ENCODE data around the gene DPAGT1. TPM values are rescaled to one million over a fixed set of nuclear protein-coding genes. Genes with fewer than 3 reads are reported as not detected.

The DPAGT1 gene
- total RNA-seq, 1 donor from 2014 or later = 84.4 TPM

DNA sequence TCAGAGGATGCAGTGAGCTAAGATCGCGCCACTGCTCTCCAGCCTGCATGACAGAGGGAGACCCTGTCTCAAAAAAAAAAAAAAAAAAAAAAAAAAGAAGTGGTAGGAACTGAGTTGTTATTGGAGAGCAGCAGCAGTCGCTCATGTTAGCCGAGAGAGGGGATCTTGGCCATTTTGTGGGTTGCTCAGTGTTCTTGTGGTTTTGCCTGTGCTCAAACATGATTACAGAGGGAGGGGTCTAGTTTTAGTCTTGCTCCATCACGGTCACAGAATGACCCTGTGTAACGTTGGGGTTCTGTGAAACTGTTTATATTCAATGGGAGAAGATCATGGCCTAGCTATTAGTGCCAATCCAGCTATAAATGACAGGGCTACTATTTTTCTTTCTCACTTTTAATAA is 1.9 kb downstream of the DPAGT1 start:
- intact Hi-C loops (cut with micrococcal nuclease) = loop anchor here (5.0 kb wide), 2 partner anchors 223 to 307 kb away; partner anchors contain the start of gene DDX6
- no peak overlapping the region for H3K27ac Mint-ChIP-seq
- DNase-seq (ENCODE audit: low spot score) = no peak
- H3K4me3 Mint-ChIP-seq = peak overlapping the region; percentile 91
- peaks cover 38% of the 10 kb centered on the region for H3K36me3 Mint-ChIP-seq (ENCODE audit: low read depth)
- peaks cover 4% of the 10 kb centered on the region for H3K27me3 Mint-ChIP-seq (ENCODE audit: insufficient read depth)
- peaks cover 46% of the 10 kb centered on the region for H3K4me1 Mint-ChIP-seq (ENCODE audit: low read depth)
- no peaks in the 10 kb centered on the region for H3K9me3 Mint-ChIP-seq

DNA sequence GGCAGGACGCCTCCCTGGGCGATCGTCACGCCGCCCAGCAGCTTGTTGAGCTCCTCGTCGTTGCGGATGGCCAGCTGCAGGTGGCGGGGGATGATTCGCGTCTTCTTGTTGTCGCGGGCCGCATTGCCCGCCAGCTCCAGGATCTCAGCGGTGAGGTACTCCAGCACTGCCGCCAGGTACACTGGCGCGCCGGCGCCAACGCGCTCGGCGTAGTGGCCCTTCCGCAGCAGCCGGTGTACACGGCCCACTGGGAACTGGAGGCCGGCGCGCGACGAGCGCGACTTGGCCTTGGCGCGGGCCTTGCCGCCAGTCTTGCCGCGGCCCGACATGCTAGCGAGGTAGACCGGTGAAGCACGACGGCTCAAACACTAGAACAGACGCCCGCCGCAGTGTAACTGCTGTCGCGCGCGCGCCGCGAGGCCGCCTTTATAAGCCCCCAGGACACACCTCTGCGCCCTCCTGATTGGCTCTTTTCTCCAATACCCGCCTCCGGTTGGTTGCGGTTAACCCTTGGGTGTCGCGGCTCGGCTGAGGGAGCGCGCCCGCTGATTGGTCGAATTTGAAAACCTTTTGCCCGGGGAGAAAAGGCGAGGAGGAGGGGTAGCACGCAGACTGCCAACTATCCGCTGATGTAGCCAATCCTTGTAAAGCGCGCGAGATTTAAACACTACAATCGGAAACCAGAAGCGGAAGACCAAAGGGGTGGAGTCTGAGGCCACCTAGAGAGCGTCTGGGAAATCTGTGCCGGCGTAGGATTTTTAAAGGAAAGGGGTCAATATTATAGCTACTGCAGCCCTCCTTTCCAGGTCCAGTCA is 6.4 kb downstream of the DPAGT1 start:
- intact Hi-C loops (cut with micrococcal nuclease) = loop anchor here (1.0 to 5.0 kb wide), 13 partner anchors 10 to 239 kb away; partner anchors contain the start of genes BCL9L, C2CD2L, CENATAC and HINFP
- peaks cover 63% of the 10 kb centered on the region for H3K36me3 Mint-ChIP-seq (ENCODE audit: low read depth)

DNA sequence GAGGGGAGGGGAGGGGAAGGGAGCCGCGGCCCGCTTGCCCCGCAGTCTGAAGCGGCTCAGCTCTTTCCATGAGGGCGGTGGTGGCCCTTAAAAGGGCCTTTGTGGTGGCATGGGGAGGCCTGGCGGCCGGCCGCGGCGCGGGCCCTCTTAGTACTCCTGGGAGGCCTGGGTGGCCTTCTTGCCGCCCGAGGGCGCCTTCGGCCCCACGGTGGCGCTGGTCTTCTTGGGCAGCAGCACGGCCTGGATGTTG is 6.9 kb downstream of the DPAGT1 start:
- Mint-ChIP-seq H3K27ac (peak overlapping the region; percentile 91), H3K9me3 (no peaks in the 10 kb centered on the region), H3K4me3 (peak overlapping the region; percentile 95), H3K27me3 (ENCODE audit: insufficient read depth) (peaks cover 4% of the 10 kb centered on the region), H3K4me1 (ENCODE audit: low read depth) (peaks cover 54% of the 10 kb centered on the region), H3K36me3 (ENCODE audit: low read depth) (peaks cover 62% of the 10 kb centered on the region)
- peak; percentile 60 for DNase-seq (ENCODE audit: low spot score)
- intact Hi-C loops (cut with micrococcal nuclease) = loop anchor here (1.0 to 5.0 kb wide), 14 partner anchors 8 to 240 kb away; partner anchors contain the start of genes BCL9L, C2CD2L, CENATAC and HINFP

More for the DNA sequence above, 6.4 kb downstream of the DPAGT1 start:
- Mint-ChIP-seq H3K4me1 (ENCODE audit: low read depth) (peaks cover 59% of the 10 kb centered on the region), H3K27ac (peak overlapping the region; percentile 91), H3K9me3 (no peaks in the 10 kb centered on the region), H3K27me3 (ENCODE audit: insufficient read depth) (peaks cover 4% of the 10 kb centered on the region), H3K4me3 (peak overlapping the region; percentile 95)
- peak; percentile 100 for DNase-seq (ENCODE audit: low spot score)

DNA sequence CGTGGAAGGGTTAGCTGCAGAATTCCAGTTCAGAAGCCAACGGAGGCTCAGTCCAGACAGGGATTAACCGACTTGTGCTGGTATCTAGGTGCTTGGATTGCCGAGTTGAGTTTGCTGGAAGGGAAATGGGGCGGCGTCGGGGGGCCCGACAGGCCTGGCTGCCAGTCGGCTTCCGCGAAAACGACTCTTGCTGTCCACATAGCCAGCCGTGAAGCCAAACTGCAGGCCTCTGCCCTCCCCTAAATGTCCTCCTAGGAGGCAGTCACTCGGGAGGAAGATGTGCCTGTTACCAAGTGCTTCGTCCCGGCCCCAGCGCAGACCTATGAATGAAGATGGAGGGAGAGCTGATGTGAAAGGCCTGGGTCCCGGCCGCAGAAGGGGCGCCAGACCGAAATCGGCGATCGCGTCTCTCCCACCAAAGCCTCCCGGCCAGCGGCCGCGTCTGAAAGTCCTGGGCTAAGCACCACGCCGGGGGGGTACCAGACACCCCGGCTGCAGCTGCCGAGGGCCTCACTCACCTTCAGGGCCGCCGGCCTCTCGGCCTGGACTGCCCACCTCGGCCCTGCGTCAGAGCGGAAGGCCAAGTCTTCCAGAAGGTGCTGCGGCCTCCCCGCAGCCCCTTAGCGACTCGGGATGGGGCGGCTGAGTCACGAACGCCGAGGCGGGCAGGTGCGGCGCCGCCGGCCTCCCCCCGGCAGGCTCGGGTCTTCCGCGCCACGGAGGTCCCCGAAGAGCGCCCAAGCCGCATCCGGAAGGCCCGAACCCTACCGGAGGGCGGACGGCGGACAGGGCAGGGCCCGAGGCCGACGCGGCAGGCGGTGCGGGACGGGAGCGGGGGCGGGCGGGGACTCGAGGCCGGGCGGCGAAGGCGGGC is 7.5 kb downstream of the DPAGT1 start:
- no peak for DNase-seq (ENCODE audit: low spot score)
- H3K4me3 Mint-ChIP-seq = peak overlapping the region; percentile 95

DNA sequence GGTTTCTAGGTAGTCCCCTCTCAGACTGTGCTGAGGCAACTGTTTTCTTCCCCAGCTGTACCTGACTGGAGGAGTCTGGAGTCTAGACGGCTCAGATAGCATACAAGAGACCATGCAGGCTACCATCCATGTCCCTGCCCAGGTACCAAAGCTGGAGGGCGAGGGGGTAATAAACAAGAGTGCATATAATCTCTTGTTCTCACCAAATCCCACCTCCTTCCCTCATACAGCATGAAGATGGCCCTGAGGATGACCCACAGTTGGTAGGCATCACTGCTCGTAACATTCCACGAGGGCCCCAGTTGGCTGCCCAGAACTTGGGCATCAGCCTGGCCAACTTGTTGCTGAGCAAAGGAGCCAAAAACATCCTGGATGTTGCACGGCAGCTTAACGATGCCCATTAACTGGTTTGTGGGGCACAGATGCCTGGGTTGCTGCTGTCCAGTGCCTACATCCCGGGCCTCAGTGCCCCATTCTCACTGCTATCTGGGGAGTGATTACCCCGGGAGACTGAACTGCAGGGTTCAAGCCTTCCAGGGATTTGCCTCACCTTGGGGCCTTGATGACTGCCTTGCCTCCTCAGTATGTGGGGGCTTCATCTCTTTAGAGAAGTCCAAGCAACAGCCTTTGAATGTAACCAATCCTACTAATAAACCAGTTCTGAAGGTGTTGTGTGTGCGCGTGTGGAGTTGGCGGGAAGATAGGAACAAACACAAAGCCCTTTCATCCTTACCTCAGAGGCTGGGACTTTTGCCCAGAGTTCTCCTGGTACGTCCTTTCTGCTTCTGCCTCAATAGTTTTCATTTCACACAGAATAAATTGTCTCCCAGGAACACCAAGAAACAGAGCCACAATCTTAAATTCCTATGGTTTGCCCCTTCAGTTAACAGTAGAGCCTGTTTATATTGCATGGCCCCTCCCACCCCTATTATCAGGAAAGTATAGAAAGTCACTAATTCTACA is 8.5 kb downstream of the DPAGT1 start:
- no peak for DNase-seq (ENCODE audit: low spot score)
- Mint-ChIP-seq H3K4me1 (ENCODE audit: low read depth) (peaks cover 58% of the 10 kb centered on the region), H3K27ac (peak overlapping the region; percentile 84), H3K27me3 (ENCODE audit: insufficient read depth) (peaks cover 4% of the 10 kb centered on the region), H3K36me3 (ENCODE audit: low read depth) (peaks cover 52% of the 10 kb centered on the region), H3K4me3 (peak overlapping the region; percentile 92), H3K9me3 (no peaks in the 10 kb centered on the region)
- intact Hi-C loops (cut with micrococcal nuclease) = no loop called here

More for the DNA sequence above, 7.5 kb downstream of the DPAGT1 start:
- Mint-ChIP-seq H3K27me3 (ENCODE audit: insufficient read depth) (peaks cover 4% of the 10 kb centered on the region), H3K27ac (peak overlapping the region; percentile 91), H3K9me3 (no peaks in the 10 kb centered on the region), H3K4me1 (ENCODE audit: low read depth) (peaks cover 55% of the 10 kb centered on the region), H3K36me3 (ENCODE audit: low read depth) (peaks cover 61% of the 10 kb centered on the region)
- intact Hi-C loops (cut with micrococcal nuclease) = loop anchor here (1.0 to 2.0 kb wide), 6 partner anchors 8 to 169 kb away; partner anchors contain the start of genes BCL9L, CENATAC, NLRX1 and SLC37A4

DNA sequence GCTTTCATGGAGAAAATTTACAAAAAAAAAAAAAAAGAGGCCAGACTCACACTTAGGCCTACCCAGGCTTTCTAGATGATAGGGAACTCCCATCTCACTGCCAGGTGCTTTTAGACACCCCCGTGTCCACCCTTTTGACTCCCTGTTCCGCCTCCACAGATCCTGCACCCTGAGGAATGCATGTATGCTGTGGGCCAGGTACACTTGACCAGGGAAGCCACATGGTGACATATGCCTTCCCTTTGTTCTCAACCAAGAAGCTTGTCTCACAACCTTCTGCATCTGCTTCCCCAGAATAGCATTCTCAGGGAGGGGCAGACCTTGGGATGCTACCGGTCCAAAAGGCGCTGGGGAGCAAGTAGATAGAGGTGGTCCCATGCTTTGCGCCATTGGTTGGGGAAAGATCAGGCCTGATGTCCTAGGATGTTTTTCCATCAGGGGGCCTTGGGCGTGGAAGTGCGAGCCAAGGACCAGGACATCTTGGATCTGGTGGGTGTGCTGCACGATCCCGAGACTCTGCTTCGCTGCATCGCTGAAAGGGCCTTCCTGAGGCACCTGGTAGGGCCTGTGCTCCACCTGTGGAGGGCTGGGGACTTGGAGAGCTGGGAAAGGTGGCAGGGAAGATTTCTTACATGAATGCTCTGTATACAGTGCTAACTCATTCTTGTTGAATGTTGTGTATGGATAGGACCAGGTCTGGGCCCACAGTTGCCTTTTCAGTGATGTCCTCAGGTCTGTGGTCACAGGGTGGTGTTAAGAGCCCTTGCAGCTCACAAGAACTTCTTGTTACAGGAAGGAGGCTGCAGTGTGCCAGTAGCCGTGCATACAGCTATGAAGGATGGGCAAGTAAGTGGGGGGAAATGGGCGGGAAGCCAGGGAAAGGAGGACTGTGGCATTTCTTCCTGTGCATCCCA is 9.4 kb downstream of the DPAGT1 start:
- peaks cover 44% of the 10 kb centered on the region for H3K36me3 Mint-ChIP-seq (ENCODE audit: low read depth)
- peaks cover 4% of the 10 kb centered on the region for H3K27me3 Mint-ChIP-seq (ENCODE audit: insufficient read depth)
- H3K4me3 Mint-ChIP-seq = peak overlapping the region; percentile 92
- peaks cover 67% of the 10 kb centered on the region for H3K4me1 Mint-ChIP-seq (ENCODE audit: low read depth)
- intact Hi-C loops (cut with micrococcal nuclease) = no loop called here
- H3K9me3 Mint-ChIP-seq = no peaks in the 10 kb centered on the region
- peak overlapping the region; percentile 11 for H3K27ac Mint-ChIP-seq
- DNase-seq (ENCODE audit: low spot score) = no peak

DNA sequence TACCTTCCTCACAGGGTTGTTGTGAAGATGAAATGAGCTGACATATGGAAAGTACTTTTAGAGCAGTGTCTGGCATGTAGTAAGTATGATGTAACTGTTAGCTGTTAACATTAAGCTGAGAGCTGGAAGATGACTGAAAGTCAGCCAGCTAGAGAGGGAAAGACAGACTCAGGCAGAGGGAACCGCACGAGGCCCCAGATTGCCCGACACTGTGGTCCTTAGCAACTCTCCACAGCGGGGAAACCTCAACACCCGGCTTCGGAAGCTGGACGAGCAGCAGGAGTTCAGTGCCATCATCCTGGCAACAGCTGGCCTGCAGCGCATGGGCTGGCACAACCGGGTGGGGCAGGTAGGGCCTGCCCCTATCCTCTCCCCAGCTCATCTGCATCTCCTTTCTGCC is 10.5 kb downstream of the DPAGT1 start:
- H3K4me1 Mint-ChIP-seq (ENCODE audit: low read depth) = peaks cover 66% of the 10 kb centered on the region
- H3K27me3 Mint-ChIP-seq (ENCODE audit: insufficient read depth) = peaks cover 4% of the 10 kb centered on the region
- peak overlapping the region; percentile 9 for H3K27ac Mint-ChIP-seq
- no peaks in the 10 kb centered on the region for H3K9me3 Mint-ChIP-seq
- intact Hi-C loops (cut with micrococcal nuclease) = no loop called here
- DNase-seq (ENCODE audit: low spot score) = no peak
- H3K36me3 Mint-ChIP-seq (ENCODE audit: low read depth) = peaks cover 37% of the 10 kb centered on the region
- H3K4me3 Mint-ChIP-seq = no peak overlapping the region

DNA sequence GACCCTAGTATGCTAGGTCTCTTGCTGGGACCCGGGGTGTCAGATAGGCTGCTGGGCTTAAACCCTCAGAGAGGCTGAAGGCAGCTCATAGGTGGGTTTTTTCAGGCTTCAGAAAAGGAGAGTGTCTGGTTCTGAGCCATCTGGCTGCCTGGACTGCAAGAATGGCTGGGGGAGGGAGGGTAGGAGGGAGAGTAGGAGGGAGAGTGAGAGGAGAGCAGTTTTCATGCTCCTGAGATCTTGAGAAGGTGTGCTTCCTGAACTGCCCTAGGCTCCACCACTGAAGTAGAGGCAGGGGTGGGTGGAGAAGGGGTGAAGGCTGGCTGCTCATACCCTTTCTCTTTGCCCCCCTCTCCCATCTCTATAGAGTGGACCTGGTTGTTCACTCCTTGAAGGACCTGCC is 12.3 kb downstream of the DPAGT1 start:
- intact Hi-C loops (cut with micrococcal nuclease) = no loop called here
- Mint-ChIP-seq H3K4me3 (no peak overlapping the region), H3K27me3 (ENCODE audit: insufficient read depth) (no peaks in the 10 kb centered on the region), H3K4me1 (ENCODE audit: low read depth) (peaks cover 70% of the 10 kb centered on the region), H3K27ac (no peak overlapping the region), H3K36me3 (ENCODE audit: low read depth) (peaks cover 30% of the 10 kb centered on the region), H3K9me3 (no peaks in the 10 kb centered on the region)
- no peak for DNase-seq (ENCODE audit: low spot score)

DNA sequence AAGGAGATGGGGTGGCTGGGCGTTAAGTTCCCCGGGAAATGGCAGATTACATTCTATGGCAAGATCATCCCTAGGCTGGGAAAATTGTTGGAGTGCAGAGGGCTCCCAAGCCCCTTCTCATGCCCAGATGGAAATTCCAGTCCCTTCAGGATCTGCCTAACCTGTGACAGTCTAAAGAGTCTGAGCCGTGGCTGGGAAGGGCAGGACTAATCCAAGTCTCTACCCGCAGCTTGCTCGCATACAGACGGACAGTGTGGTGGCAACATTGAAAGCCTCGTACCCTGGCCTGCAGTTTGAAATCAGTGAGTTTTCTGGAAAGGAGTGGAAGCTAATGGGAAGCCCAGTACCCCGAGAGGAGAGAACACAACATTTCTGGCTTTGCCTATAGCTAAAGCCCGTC is 13.2 kb downstream of the DPAGT1 start:
- Mint-ChIP-seq H3K27ac (no peak overlapping the region), H3K9me3 (no peaks in the 10 kb centered on the region), H3K27me3 (ENCODE audit: insufficient read depth) (no peaks in the 10 kb centered on the region), H3K4me1 (ENCODE audit: low read depth) (peaks cover 64% of the 10 kb centered on the region), H3K4me3 (no peak overlapping the region), H3K36me3 (ENCODE audit: low read depth) (peaks cover 24% of the 10 kb centered on the region)
- no peak for DNase-seq (ENCODE audit: low spot score)
- intact Hi-C loops (cut with micrococcal nuclease) = no loop called here

DNA sequence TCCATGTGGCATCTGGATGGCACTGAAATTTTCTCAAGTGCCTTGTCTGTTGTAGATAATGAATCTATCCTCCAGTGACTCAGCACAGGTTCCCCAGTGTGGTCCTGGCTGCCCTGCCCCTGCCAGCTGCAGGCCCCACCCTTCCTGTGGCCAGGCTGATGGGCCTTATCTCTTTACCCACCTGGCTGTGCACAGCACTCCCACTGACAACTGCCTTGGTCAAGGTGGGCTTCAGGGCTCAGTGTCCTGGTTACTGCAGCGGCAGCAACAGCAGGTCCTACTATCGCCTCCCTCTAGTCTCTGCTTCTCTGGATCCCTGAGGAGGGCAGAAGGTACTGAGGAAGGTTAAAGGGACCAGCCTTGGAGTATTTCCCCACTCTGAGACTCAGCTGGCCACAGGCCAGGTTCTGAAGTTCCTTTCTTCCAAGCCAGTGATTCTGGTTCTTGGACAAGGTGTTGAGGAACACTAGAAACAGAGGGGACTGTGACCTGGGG is 13.9 kb downstream of the DPAGT1 start:
- Mint-ChIP-seq H3K4me3 (peak overlapping the region; percentile 73), H3K27ac (no peak overlapping the region), H3K27me3 (ENCODE audit: insufficient read depth) (no peaks in the 10 kb centered on the region), H3K36me3 (ENCODE audit: low read depth) (peaks cover 19% of the 10 kb centered on the region), H3K4me1 (ENCODE audit: low read depth) (peaks cover 59% of the 10 kb centered on the region), H3K9me3 (no peaks in the 10 kb centered on the region)
- intact Hi-C loops (cut with micrococcal nuclease) = no loop called here
- DNase-seq (ENCODE audit: low spot score) = no peak

DNA sequence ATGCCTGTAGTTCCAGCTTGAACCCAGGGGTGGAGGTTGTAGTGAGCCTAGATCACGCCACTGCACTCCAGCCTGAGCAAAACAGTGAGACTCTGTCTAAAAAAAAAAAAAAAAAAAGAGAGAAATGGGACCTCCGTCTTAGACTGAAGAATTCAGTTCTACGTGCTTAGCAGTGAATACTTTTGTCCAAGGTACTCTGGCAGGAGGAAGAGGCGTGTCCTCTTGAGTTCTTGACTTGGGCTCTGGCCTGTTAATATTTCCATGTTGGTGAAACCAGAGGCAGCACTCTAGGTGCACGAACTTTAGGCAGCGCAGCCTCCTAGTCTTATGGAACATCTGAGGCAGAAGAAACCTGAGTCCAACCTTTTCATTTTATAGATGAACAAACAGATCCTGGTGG is 14.5 kb downstream of the DPAGT1 start:
- DNase-seq (ENCODE audit: low spot score) = no peak
- H3K4me3 Mint-ChIP-seq = peak overlapping the region; percentile 73
- no peak overlapping the region for H3K27ac Mint-ChIP-seq
- H3K4me1 Mint-ChIP-seq (ENCODE audit: low read depth) = peaks cover 53% of the 10 kb centered on the region
- peaks cover 14% of the 10 kb centered on the region for H3K36me3 Mint-ChIP-seq (ENCODE audit: low read depth)
- intact Hi-C loops (cut with micrococcal nuclease) = no loop called here
- no peaks in the 10 kb centered on the region for H3K27me3 Mint-ChIP-seq (ENCODE audit: insufficient read depth)
- no peaks in the 10 kb centered on the region for H3K9me3 Mint-ChIP-seq

All from activated T-helper 1 cell treated with anti-CD3 and anti-CD28 coated beads, Interleukin-12 subunit alpha, Interleukin-12 subunit beta, Interleukin-2, Interleukin-4 antibody, amounts not matched to agents 30 ng/mL and 10 ng/mL and 1 ng/mL, durations not matched to agents 14 hours and 24 hours and 36 hours (primary cell).